ENCODE data around the gene LCLAT1. TPM values are rescaled to one million over a fixed set of nuclear protein-coding genes. Genes with fewer than 3 reads are reported as not detected.

The LCLAT1 gene
- total RNA-seq, 4 donors from 2014 or later, result 24.9 to 62.9 (median 36.3) TPM

DNA sequence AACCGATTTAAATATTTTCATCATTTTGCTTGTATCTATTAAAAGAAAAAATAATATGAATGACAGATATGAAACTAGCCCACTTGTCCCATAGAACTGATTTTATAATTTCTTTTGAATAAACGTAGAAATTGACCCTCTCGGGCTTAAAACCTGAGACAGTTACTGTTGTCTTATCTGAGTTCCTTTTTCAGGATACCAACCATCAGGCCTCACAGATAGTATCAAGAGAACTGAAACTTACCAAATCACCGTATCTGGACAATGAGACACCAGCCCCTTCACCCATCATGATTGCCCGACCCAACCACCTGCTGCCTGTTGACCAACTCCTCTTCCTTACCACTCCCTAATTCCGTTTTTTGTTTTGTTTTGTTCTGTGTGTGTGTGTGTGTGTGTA is 53.7 kb downstream of the LCLAT1 start:
- intact Hi-C loops (cut with DNase I), result no loop called here
- WGBS, result 97% methylated on average over 6 of the region's 6 CpGs
- no peaks in the 10 kb centered on the region for H3K27me3 ChIP-seq
- no peaks in the 10 kb centered on the region for H3K36me3 ChIP-seq
- H3K27ac ChIP-seq (replicated peaks in 1 of 4), result no peak overlapping the region
- no peak for TF ChIP-seq POLR2A (IDR thresholded peaks at IDR 0.05; ENCODE audit: low read depth)
- TF ChIP-seq POLR2AphosphoS5 (IDR thresholded peaks at IDR 0.05), result no peak
- TF ChIP-seq, protein P1, sequence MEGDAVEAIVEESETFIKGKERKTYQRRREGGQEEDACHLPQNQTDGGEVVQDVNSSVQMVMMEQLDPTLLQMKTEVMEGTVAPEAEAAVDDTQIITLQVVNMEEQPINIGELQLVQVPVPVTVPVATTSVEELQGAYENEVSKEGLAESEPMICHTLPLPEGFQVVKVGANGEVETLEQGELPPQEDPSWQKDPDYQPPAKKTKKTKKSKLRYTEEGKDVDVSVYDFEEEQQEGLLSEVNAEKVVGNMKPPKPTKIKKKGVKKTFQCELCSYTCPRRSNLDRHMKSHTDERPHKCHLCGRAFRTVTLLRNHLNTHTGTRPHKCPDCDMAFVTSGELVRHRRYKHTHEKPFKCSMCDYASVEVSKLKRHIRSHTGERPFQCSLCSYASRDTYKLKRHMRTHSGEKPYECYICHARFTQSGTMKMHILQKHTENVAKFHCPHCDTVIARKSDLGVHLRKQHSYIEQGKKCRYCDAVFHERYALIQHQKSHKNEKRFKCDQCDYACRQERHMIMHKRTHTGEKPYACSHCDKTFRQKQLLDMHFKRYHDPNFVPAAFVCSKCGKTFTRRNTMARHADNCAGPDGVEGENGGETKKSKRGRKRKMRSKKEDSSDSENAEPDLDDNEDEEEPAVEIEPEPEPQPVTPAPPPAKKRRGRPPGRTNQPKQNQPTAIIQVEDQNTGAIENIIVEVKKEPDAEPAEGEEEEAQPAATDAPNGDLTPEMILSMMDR (IDR thresholded peaks at IDR 0.05), result no peak
- no peak for TF ChIP-seq EP300 (IDR thresholded peaks at IDR 0.05)
- peaks cover 10 to 42% (median 30%) of the 10 kb centered on the region in 4 donors for H3K4me1 ChIP-seq
- no peak overlapping the region for H3K4me3 ChIP-seq
- no peaks in the 10 kb centered on the region for H3K9me3 ChIP-seq
- DNase-seq (ENCODE audit: extremely low spot score), result no peak

DNA sequence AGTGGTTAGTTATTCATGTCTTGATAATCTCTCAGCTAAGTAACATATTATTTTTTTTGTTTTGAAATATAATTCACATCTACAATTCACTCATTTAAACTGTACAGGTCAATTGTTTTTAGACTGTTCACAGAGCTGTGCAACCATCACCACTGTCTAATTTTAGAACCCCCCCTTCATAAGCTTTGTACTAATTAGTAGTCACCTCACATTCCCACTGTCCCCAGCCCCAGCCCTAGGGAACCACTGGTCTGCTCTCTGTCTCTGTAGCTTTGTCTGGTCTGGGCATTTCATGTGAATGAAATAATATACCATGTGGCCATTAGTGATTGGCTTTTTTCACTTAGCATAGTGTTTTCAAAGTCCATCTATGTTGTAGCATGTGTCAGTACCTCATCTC is 55.3 kb downstream of the LCLAT1 start:
- Histone ChIP-seq H3K36me3 (no peaks in the 10 kb centered on the region), H3K4me1 (peaks cover 13 to 32% (median 25%) of the 10 kb centered on the region in 4 donors), H3K4me3 (no peak overlapping the region), H3K27me3 (no peaks in the 10 kb centered on the region), H3K9me3 (no peaks in the 10 kb centered on the region), H3K27ac (replicated peaks in 1 of 4) (no peak overlapping the region)
- intact Hi-C loops (cut with DNase I), result no loop called here
- TF ChIP-seq, protein P1 (IDR thresholded peaks at IDR 0.05), result no peak
- TF ChIP-seq EP300 (IDR thresholded peaks at IDR 0.05), result no peak
- TF ChIP-seq POLR2A (IDR thresholded peaks at IDR 0.05; ENCODE audit: low read depth), result no peak
- TF ChIP-seq POLR2AphosphoS5 (IDR thresholded peaks at IDR 0.05), result no peak
- DNase-seq (ENCODE audit: extremely low spot score), result no peak

DNA sequence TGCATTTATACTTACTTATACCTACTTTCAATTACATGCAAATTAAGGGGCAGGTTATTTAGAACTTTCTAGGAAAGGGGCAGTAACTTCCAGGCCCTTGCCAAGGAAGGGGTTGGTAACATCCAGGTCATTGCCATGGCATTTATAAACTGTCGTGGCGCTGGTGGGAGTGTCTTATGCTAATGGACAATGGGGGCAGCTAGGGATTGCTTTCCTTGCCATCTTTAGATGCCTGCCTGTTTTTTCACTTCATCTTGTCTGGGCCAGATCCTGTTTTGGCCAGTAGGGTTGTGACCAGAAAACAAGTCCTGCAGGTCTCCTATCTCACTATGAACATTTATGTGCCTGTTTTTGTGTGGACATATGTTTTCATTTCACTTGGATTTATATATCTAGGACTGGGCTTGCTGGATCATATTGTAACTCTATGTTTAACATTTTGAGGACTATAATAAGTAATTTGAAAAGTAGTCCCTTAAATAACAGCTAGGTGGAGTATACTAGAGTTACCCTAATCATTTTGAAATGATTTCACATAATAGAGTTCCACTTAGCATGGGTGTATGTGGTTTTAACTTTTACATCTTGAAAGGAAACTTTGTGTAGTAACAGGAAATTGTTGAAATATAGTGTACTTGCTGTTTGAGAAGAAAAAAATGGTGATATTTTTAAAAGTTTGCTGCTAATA is 56.1 kb downstream of the LCLAT1 start:
- WGBS, result 96% methylated on average over 2 of the region's 2 CpGs
- no peak for DNase-seq (ENCODE audit: extremely low spot score)
- no peak for TF ChIP-seq POLR2A (IDR thresholded peaks at IDR 0.05; ENCODE audit: low read depth)
- TF ChIP-seq, protein P1 (IDR thresholded peaks at IDR 0.05), result peak in 2 of 3 experiments; percentile 21 to 33
- Histone ChIP-seq H3K27ac (replicated peaks in 1 of 4) (no peak overlapping the region), H3K4me3 (no peak overlapping the region), H3K27me3 (no peaks in the 10 kb centered on the region), H3K36me3 (no peaks in the 10 kb centered on the region), H3K4me1 (peaks cover 13 to 24% (median 23%) of the 10 kb centered on the region in 4 donors), H3K9me3 (peaks cover 0 to 2% (median 0%) of the 10 kb centered on the region in 4 donors)
- intact Hi-C loops (cut with DNase I), result no loop called here

DNA sequence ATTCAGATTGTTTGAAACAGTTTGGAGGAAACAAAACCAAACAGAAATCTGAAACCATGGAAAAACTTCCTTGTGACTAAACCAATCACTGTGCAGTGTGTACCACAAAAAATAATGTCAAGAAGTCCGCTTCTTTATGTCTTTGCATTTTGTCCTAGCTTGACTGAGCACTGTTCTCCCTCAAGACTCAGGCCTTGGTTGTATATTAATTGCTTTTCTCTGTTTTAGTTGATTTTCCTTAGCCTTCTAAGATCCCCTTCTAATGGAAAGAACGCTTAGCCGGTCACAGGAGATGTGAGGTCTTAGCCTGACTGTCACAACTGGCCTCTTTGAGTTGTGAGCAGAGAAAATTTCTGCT is 56.6 kb downstream of the LCLAT1 start:
- no peaks in the 10 kb centered on the region for H3K27me3 ChIP-seq
- H3K9me3 ChIP-seq, result peaks cover 0 to 7% (median 1%) of the 10 kb centered on the region in 4 donors
- no peak for DNase-seq (ENCODE audit: extremely low spot score)
- intact Hi-C loops (cut with DNase I), result no loop called here
- WGBS, result 69% methylated on average over 3 of the region's 3 CpGs
- H3K27ac ChIP-seq (replicated peaks in 1 of 4), result no peak overlapping the region
- no peak for TF ChIP-seq POLR2AphosphoS5 (IDR thresholded peaks at IDR 0.05)
- TF ChIP-seq EP300 (IDR thresholded peaks at IDR 0.05), result no peak
- TF ChIP-seq POLR2A (IDR thresholded peaks at IDR 0.05; ENCODE audit: low read depth), result no peak
- TF ChIP-seq, protein P1 (IDR thresholded peaks at IDR 0.05), result no peak
- no peak overlapping the region for H3K4me3 ChIP-seq
- no peaks in the 10 kb centered on the region for H3K36me3 ChIP-seq
- peaks cover 13 to 23% (median 23%) of the 10 kb centered on the region in 4 donors for H3K4me1 ChIP-seq

DNA sequence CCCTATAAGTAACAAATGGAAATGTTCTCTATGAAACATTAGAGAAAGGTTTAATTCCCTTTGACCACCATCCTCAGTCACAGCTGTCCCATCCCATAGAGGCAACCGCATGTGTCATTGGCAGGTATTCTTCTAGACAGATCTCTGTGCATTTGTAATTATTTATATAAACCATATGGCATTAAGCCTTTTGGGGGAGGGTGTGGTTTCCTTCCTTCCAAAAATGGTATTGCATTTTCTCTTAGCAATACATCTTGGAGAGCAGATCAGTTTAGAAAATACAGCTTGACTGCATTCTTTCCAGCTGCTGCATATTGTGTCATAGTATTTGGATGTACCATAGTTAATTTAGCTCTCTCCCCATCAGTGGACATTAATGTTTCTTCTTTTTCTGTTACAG is 57.7 kb downstream of the LCLAT1 start:
- no peaks in the 10 kb centered on the region for H3K36me3 ChIP-seq
- TF ChIP-seq, protein P1 (IDR thresholded peaks at IDR 0.05), result no peak
- no peak for TF ChIP-seq POLR2AphosphoS5 (IDR thresholded peaks at IDR 0.05)
- no peak for TF ChIP-seq POLR2A (IDR thresholded peaks at IDR 0.05; ENCODE audit: low read depth)
- no peak for TF ChIP-seq EP300 (IDR thresholded peaks at IDR 0.05)
- WGBS, result 81% methylated on average over 1 of the region's 1 CpG
- intact Hi-C loops (cut with DNase I), result no loop called here
- peaks cover 13 to 26% (median 24%) of the 10 kb centered on the region in 4 donors for H3K4me1 ChIP-seq
- H3K9me3 ChIP-seq, result peaks cover 0 to 7% (median 1%) of the 10 kb centered on the region in 4 donors
- no peak overlapping the region for H3K27ac ChIP-seq (replicated peaks in 1 of 4)
- no peak overlapping the region for H3K4me3 ChIP-seq
- no peak for DNase-seq (ENCODE audit: extremely low spot score)
- no peaks in the 10 kb centered on the region for H3K27me3 ChIP-seq
